Esophagus (tissue), 2 donors: ENCODE measurements around the gene CDK11B. TPM values are rescaled to one million over a fixed set of nuclear protein-coding genes. Genes with fewer than 3 reads are reported as not detected.
A peak's percentile ranks its signal among the peaks of the same experiment; 100 is the strongest.
"Not testable (repeated sequence)": the region's sequence is repeated elsewhere in the genome, so short reads cannot be mapped to it uniquely, and the experiment has no call there.

Experiments
- H3K27ac ChIP-seq, 2 donors: one replicate each; pipeline ENCODE4 v1.5.1; 2013; ENCODE audit warnings: low read depth in 2 of 2, mild to moderate bottlenecking in 2 of 2, inconsistent platforms in 1 of 2, low read length in 1 of 2, moderate library complexity in 1 of 2
- H3K27me3 ChIP-seq, 2 donors: one replicate each; pipeline ENCODE4 v1.6.1; 2013; ENCODE audit warnings: low read length in 2 of 2, control low read depth in 1 of 2, mild to moderate bottlenecking in 1 of 2; ENCODE audit not compliant: insufficient read depth in 2 of 2, control insufficient read depth in 1 of 2
- H3K36me3 ChIP-seq, 2 donors: one replicate each; pipeline ENCODE4 v1.6.1; 2013; ENCODE audit warnings: low read length in 1 of 2; ENCODE audit not compliant: control insufficient read depth in 2 of 2, insufficient read depth in 2 of 2
- H3K4me1 ChIP-seq, 2 donors: one replicate each; pipeline ENCODE4 v1.6.1; 2013; ENCODE audit warnings: low read length in 1 of 2; ENCODE audit not compliant: control insufficient read depth in 2 of 2, insufficient read depth in 2 of 2
- H3K4me3 ChIP-seq, 2 donors: one replicate each; pipeline ENCODE4 v1.5.1; 2013; ENCODE audit warnings: low read length in 2 of 2, mild to moderate bottlenecking in 2 of 2, low read depth in 1 of 2, moderate library complexity in 1 of 2
- H3K9me3 ChIP-seq, 2 donors: one replicate each; pipeline ENCODE4 v1.6.1; 2013; ENCODE audit warnings: mild to moderate bottlenecking in 2 of 2, low read depth in 1 of 2, low read length in 1 of 2, moderate library complexity in 1 of 2; ENCODE audit not compliant: control insufficient read depth in 2 of 2, insufficient read depth in 1 of 2
- WGBS, 2 donors: extraction: QIAGEN DNeasy Blood & Tissue Kit; methylation state at CpG; one replicate each; pipeline ENCODE4 v1.1.7; 2013; 5-methylcytosine and 5-hydroxymethylcytosine counted together
- polyA plus RNA-seq, 2 donors: library from polyadenylated mRNA; stranded (reverse); fragments of 200-250 nt; gene quantifications; one replicate each; pipeline ENCODE4 v1.2.3, GENCODE V29; 2013
- donor health status: healthy with polysubstance abuse.
- donor health status: Bipolar disorder and iron deficiency.

CDK11B gene
- polyA plus RNA-seq, 2 donors, result 20.6 to 21.0 TPM

GRCh38 chr1:1684031-1684681 is 25.4 kb upstream of the CDK11B start:
- 86 to 91% methylated on average over 28 of the region's 28 CpGs for WGBS, 2 donors
- H3K27ac ChIP-seq, result no peak overlapping the region
- peaks cover under 1 to 2% of the 10 kb centered on the region in 2 donors for H3K4me1 ChIP-seq

GRCh38 chr1:1683104-1683905 is 24.5 kb upstream of the CDK11B start:
- no peaks in the 10 kb centered on the region for H3K9me3 ChIP-seq
- H3K36me3 ChIP-seq, result peaks cover 0 to 6% of the 10 kb centered on the region in 2 donors
- H3K27me3 ChIP-seq, result no peaks in the 10 kb centered on the region
- no peak overlapping the region for H3K4me3 ChIP-seq
- WGBS, 2 donors, result 73 to 75% methylated on average over 26 of the region's 26 CpGs
- H3K4me1 ChIP-seq, result peaks cover 9 to 10% of the 10 kb centered on the region in 2 donors
- no peak overlapping the region for H3K27ac ChIP-seq

More at GRCh38 chr1:1684031-1684681, 25.4 kb upstream of the CDK11B start:
- no peak overlapping the region for H3K4me3 ChIP-seq
- no peaks in the 10 kb centered on the region for H3K9me3 ChIP-seq
- H3K27me3 ChIP-seq, result no peaks in the 10 kb centered on the region
- peaks cover 0 to 6% of the 10 kb centered on the region in 2 donors for H3K36me3 ChIP-seq

- Histone ChIP-seq H3K4me1 (peaks cover 9 to 12% of the 10 kb centered on the region in 2 donors), H3K36me3 (peaks cover 0 to 6% of the 10 kb centered on the region in 2 donors), H3K27ac (no peak overlapping the region), H3K4me3 (no peak overlapping the region), H3K9me3 (no peaks in the 10 kb centered on the region), H3K27me3 (no peaks in the 10 kb centered on the region)
- WGBS, 2 donors, result 61 to 77% methylated on average over 11 of the region's 11 CpGs
These were observed 22.1 kb upstream of the CDK11B start for GRCh38 chr1:1680912-1681273.

- 82 to 92% methylated on average over 32 of the region's 32 CpGs for WGBS, 2 donors
- no peak overlapping the region for H3K27ac ChIP-seq
- H3K27me3 ChIP-seq, result no peaks in the 10 kb centered on the region
- peaks cover 9 to 12% of the 10 kb centered on the region in 2 donors for H3K4me1 ChIP-seq
- H3K9me3 ChIP-seq, result no peaks in the 10 kb centered on the region
- no peak overlapping the region for H3K4me3 ChIP-seq
- peaks cover 0 to 6% of the 10 kb centered on the region in 2 donors for H3K36me3 ChIP-seq
These were observed 21.5 kb upstream of the CDK11B start for GRCh38 chr1:1680031-1680911.

- H3K4me3 ChIP-seq, result no peak overlapping the region
- peak overlapping the region; percentile 64 to 65 for H3K27ac ChIP-seq
- 45 to 53% methylated on average over 24 of the region's 24 CpGs for WGBS, 2 donors
- peaks cover 9 to 12% of the 10 kb centered on the region in 2 donors for H3K4me1 ChIP-seq
- H3K9me3 ChIP-seq, result no peaks in the 10 kb centered on the region
- peaks cover 0 to 6% of the 10 kb centered on the region in 2 donors for H3K36me3 ChIP-seq
- H3K27me3 ChIP-seq, result no peaks in the 10 kb centered on the region
These were observed 20.0 kb upstream of the CDK11B start for GRCh38 chr1:1678581-1679380.

- peak overlapping the region; percentile 64 to 65 for H3K27ac ChIP-seq
- H3K4me3 ChIP-seq, result no peak overlapping the region
These were observed 19.1 kb upstream of the CDK11B start for GRCh38 chr1:1677718-1678580.

GRCh38 chr1:1676087-1676486 is 17.3 kb upstream of the CDK11B start:
- not testable (repeated sequence) for H3K36me3 ChIP-seq, H3K9me3 ChIP-seq, H3K4me3 ChIP-seq, H3K27me3 ChIP-seq, H3K27ac ChIP-seq
- 75% methylated on average over 3 to 7 of the region's 21 CpGs for WGBS, 2 donors
- peaks cover 9 to 12% of the 10 kb centered on the region in 2 donors for H3K4me1 ChIP-seq

More at GRCh38 chr1:1677718-1678580, 19.1 kb upstream of the CDK11B start:
- Histone ChIP-seq H3K9me3 (no peaks in the 10 kb centered on the region), H3K27me3 (no peaks in the 10 kb centered on the region), H3K36me3 (peaks cover 0 to under 1% of the 10 kb centered on the region in 2 donors), H3K4me1 (peaks cover 9 to 12% of the 10 kb centered on the region in 2 donors)
- WGBS, 2 donors, result 68 to 73% methylated on average over 39 of the region's 39 CpGs

GRCh38 chr1:1675218-1675617 is 16.4 kb upstream of the CDK11B start:
- 88 to 91% methylated on average over 8 to 17 of the region's 18 CpGs for WGBS, 2 donors
- peaks cover 9 to 12% of the 10 kb centered on the region in 2 donors for H3K4me1 ChIP-seq
- H3K4me3 ChIP-seq, H3K27ac ChIP-seq, H3K9me3 ChIP-seq, H3K27me3 ChIP-seq: not testable (repeated sequence)
- H3K36me3 ChIP-seq, result peaks cover 3 to 13% of the 10 kb centered on the region in 2 donors
